HepG2 (cell line): ENCODE results near the gene TANGO6. TPM values are rescaled to one million over a fixed set of nuclear protein-coding genes. Genes with fewer than 3 reads are reported as not detected.

ENCODE experiments used
- ATAC-seq: fragments of 200-7000 bp; cut with Tn5 transposase; 3 replicates; pipeline ENCODE4 v1.9.1; 2020; ENCODE audit warnings: mild to moderate bottlenecking, moderate library complexity
- BruUV-seq: library from RNA; stranded (reverse); fragments of 400-500 nt; replicated peaks from 2 replicates; lab custom pipeline; 2021; lab: Mats Ljungman, UMichigan
- CTCF ChIA-PET: fragments of 300-600 bp; formaldehyde crosslinking; extraction: SDS; loops from one replicate; lab custom pipeline; 2021; ENCODE audit warnings: low total read pairs, inconsistent platforms, low intra/inter-chr PET ratio; lab: Yijun Ruan, JAX
- POLR2A ChIA-PET: fragments of 350-600 bp; sonication (Branson Sonifier 250); formaldehyde crosslinking; loops from one replicate; lab custom pipeline; 2020; ENCODE audit warnings: antibody characterized with exemption, inconsistent platforms; lab: Yijun Ruan, JAX
- DNase-seq: peaks from one replicate; pipeline ENCODE4 v3.0.0-alpha.2; 2015; ENCODE audit warnings: low spot score
- FAIRE-seq: peaks from 3 replicates; lab custom pipeline; 2011; peaks lifted over from hg19 to GRCh38; lab: Jason Lieb, UNC
- H2AFZ ChIP-seq: one replicate; pipeline ENCODE4 v1.6.1; 2011; ENCODE audit warnings: low read length, inconsistent platforms
- H3K27ac ChIP-seq: fragments of 300-600 bp; 3 replicates; pipeline ENCODE4 v1.8.0; 2011; ENCODE audit warnings: mixed run types, mild to moderate bottlenecking, mixed read lengths, low read length, inconsistent platforms; ENCODE audit not compliant: insufficient read depth; ENCODE audit errors: extremely low read length
- H3K27me3 ChIP-seq, 2 experiments: fragments of 200-600 bp in 1 of 2; 2 replicates in 1 of 2; 3 replicates in 1 of 2; pipeline versions ENCODE4 v1.6.0 to v1.8.0; 2011; ENCODE audit warnings: low read length in 2 of 2, mild to moderate bottlenecking in 2 of 2, moderate library complexity in 2 of 2, inconsistent platforms in 1 of 2; ENCODE audit not compliant: insufficient read depth in 2 of 2, control insufficient read depth in 1 of 2
- H3K36me3 ChIP-seq, 2 experiments: fragments of 200-600 bp in 1 of 2; replicated peaks in 1 of 2; 2 replicates in 1 of 2; 3 replicates in 1 of 2; pipeline versions ENCODE4 v1.5.1 to v1.8.0; 2011; ENCODE audit warnings: low read length in 2 of 2, inconsistent platforms in 1 of 2; ENCODE audit not compliant: insufficient read depth in 2 of 2, control insufficient read depth in 1 of 2
- H3K4me1 ChIP-seq: 2 replicates; pipeline ENCODE4 v1.5.1; 2012; ENCODE audit warnings: low read length, inconsistent platforms; ENCODE audit not compliant: insufficient read depth
- H3K4me2 ChIP-seq: 2 replicates; pipeline ENCODE4 v1.6.0; 2011; ENCODE audit warnings: low read depth, low read length, inconsistent platforms
- H3K4me3 ChIP-seq, 3 experiments: fragments of 200-600 bp in 1 of 3; sonication (generic), shearing (Covaris generic) in 1 of 3; replicated peaks in 1 of 3; 2 replicates each; pipeline ENCODE4 v1.5.1; 2011 to 2016; ENCODE audit warnings: low read length in 3 of 3, inconsistent platforms in 2 of 3, low read depth in 2 of 3, mild to moderate bottlenecking in 2 of 3, control low read depth in 1 of 3, mixed read lengths in 1 of 3; ENCODE audit not compliant: insufficient read depth in 1 of 3
- H3K79me2 ChIP-seq: one replicate; pipeline ENCODE4 v1.6.1; 2011; ENCODE audit warnings: low read length, inconsistent platforms; ENCODE audit not compliant: insufficient read depth
- H3K9ac ChIP-seq: 2 replicates; pipeline ENCODE4 v1.6.0; 2011; ENCODE audit warnings: mild to moderate bottlenecking, low read depth, low read length, inconsistent platforms; ENCODE audit not compliant: insufficient read depth
- H3K9me3 ChIP-seq: 2 replicates; pipeline ENCODE4 v1.5.1; 2012; ENCODE audit warnings: mild to moderate bottlenecking, low read length
- H4K20me1 ChIP-seq: 2 replicates; pipeline ENCODE4 v1.6.0; 2011; ENCODE audit warnings: inconsistent platforms, mild to moderate bottlenecking, low read length, moderate library complexity; ENCODE audit not compliant: insufficient read depth
- DBP ChIP-seq: sonication (generic); formaldehyde crosslinking; IDR thresholded peaks from 2 replicates; pipeline ENCODE4 v1.4.0; 2020; ENCODE audit warnings: missing genetic modification reagents; ENCODE audit errors: not compliant biosample characterization
- ELK4 ChIP-seq: sonication (generic); formaldehyde crosslinking; IDR thresholded peaks from 2 replicates; pipeline ENCODE4 v1.9.0; 2021; ENCODE audit warnings: missing genetic modification reagents, borderline replicate concordance
- ISL2 ChIP-seq: sonication (generic); formaldehyde crosslinking; IDR thresholded peaks from 2 replicates; pipeline ENCODE4 v1.5.0; 2020; ENCODE audit warnings: missing genetic modification reagents
- MED8 ChIP-seq: sonication (generic); formaldehyde crosslinking; IDR thresholded peaks from 2 replicates; pipeline ENCODE4 v1.8.1; 2023; ENCODE audit warnings: mild to moderate bottlenecking, missing genetic modification reagents; ENCODE audit not compliant: insufficient replicate concordance
- POLR2A ChIP-seq, 2 experiments: IDR thresholded peaks; 2 replicates each; pipeline ENCODE4 v1.6.1; 2011; ENCODE audit warnings: low read depth in 2 of 2, low read length in 2 of 2, mild to moderate bottlenecking in 1 of 2, moderate library complexity in 1 of 2; ENCODE audit not compliant: insufficient read depth in 1 of 2
- RELA ChIP-seq: sonication (generic); formaldehyde crosslinking; IDR thresholded peaks from 2 replicates; pipeline ENCODE4 v1.4.0; 2020; ENCODE audit warnings: missing genetic modification reagents
- SOX5 ChIP-seq: IDR thresholded peaks from 2 replicates; pipeline ENCODE4 v1.6.1; 2016; ENCODE audit warnings: borderline replicate concordance
- SRSF1 ChIP-seq: fragments of 200-400 bp; formaldehyde crosslinking; optimal IDR thresholded peaks from 2 replicates; pipeline ENCODE3; 2017; ENCODE audit warnings: mild to moderate bottlenecking, low read depth, low read length, moderate library complexity
- TGIF2 ChIP-seq: IDR thresholded peaks from 2 replicates; pipeline ENCODE4 v1.6.1; 2016; ENCODE audit warnings: control low read depth, missing compliant biosample characterization
- TOPORS ChIP-seq: sonication (generic); formaldehyde crosslinking; IDR thresholded peaks from 2 replicates; pipeline ENCODE4 v1.8.0; 2023; ENCODE audit warnings: mild to moderate bottlenecking, missing genetic modification reagents
- ZBTB20 ChIP-seq: sonication (generic); formaldehyde crosslinking; IDR thresholded peaks from 2 replicates; pipeline ENCODE4 v1.8.1; 2023; ENCODE audit warnings: missing genetic modification reagents, low read depth, mild to moderate bottlenecking, borderline replicate concordance
- ZBTB38 ChIP-seq: sonication (generic); formaldehyde crosslinking; IDR thresholded peaks from 2 replicates; pipeline ENCODE4 v1.5.1; 2020; ENCODE audit warnings: mild to moderate bottlenecking, missing genetic modification reagents
- ZIK1 ChIP-seq: sonication (generic); formaldehyde crosslinking; IDR thresholded peaks from 2 replicates; pipeline ENCODE4 v1.5.0; 2020; ENCODE audit warnings: mild to moderate bottlenecking, low read depth, missing genetic modification reagents, borderline replicate concordance
- ZMAT3 ChIP-seq: sonication (generic); formaldehyde crosslinking; conservative IDR thresholded peaks from 2 replicates; pipeline ENCODE4 v1.7.0; 2021; ENCODE audit warnings: missing genetic modification reagents
- ZNF274 ChIP-seq: sonication (generic); formaldehyde crosslinking; IDR thresholded peaks from 2 replicates; pipeline ENCODE4 v1.5.1; 2020; ENCODE audit warnings: mild to moderate bottlenecking, missing genetic modification reagents
- ZNF3 ChIP-seq: IDR thresholded peaks from 2 replicates; pipeline ENCODE4 v1.7.0; 2017; ENCODE audit warnings: inconsistent platforms
- ZNF512 ChIP-seq: sonication (generic); formaldehyde crosslinking; IDR thresholded peaks from 2 replicates; pipeline ENCODE4 v1.4.0; 2020; ENCODE audit warnings: mild to moderate bottlenecking, missing genetic modification reagents
- ZNF615 ChIP-seq: sonication (generic); formaldehyde crosslinking; IDR thresholded peaks from 2 replicates; pipeline ENCODE4 v1.5.0; 2020; ENCODE audit warnings: mild to moderate bottlenecking, missing genetic modification reagents, borderline replicate concordance
- ZNF792 ChIP-seq: IDR thresholded peaks from 2 replicates; pipeline ENCODE4 v1.6.1; 2016
- WGBS: methylation state at CpG from one replicate; pipeline ENCODE4 v1.1.6; 2017; ENCODE audit warnings: low lambda C conversion rate; 5-methylcytosine and 5-hydroxymethylcytosine counted together
- in situ Hi-C: cut with HindIII; loops from 2 replicates; pipeline ENCODE4 v1.10.0; 2017; ENCODE audit warnings: low pct_unique_long_range_greater_than_20kb; ENCODE audit not compliant: extremely low pct_ligation_motif_present
- intact Hi-C: fragments of 100-400 bp; cut with micrococcal nuclease; formaldehyde crosslinking; loops from one replicate; pipeline ENCODE4 v1.10.0; 2022; ENCODE audit not compliant: unreplicated experiment
- polyA plus RNA-seq, 8 experiments: library from polyadenylated mRNA; depleted of rRNA in 3 of 8; stranded (reverse) in 7 of 8; unstranded in 1 of 8; fragments of >200 nt; fragmentation: Illumina TruSeq in 4 of 8; extraction: Trizol in 4 of 8; gene quantifications; 2 replicates each; pipeline versions ENCODE4 v1.2.1 to v1.2.3, GENCODE V29; 2011 to 2016; ENCODE audit warnings: low read depth in 4 of 8, missing spikeins in 1 of 8, mixed read lengths in 1 of 8; ENCODE audit not compliant: insufficient read depth in 1 of 8
- total RNA-seq, 5 experiments: library from RNA; depleted of rRNA; stranded (reverse); fragments of >200 nt; fragmentation: Illumina TruSeq; extraction: Trizol; gene quantifications; 2 replicates each; pipeline ENCODE4 v1.2.3, GENCODE V29; 2016; ENCODE audit warnings: low read depth in 1 of 5

TANGO6 gene
- total and polyA plus RNA-seq, 2 of the 13 experiments (the other 11 are each of a cell fraction or from before 2014, with no cell fraction given) = 7.2 to 13.3 TPM

GRCh38 chr16:68894714-68895113 lies 51.4 kb downstream of the TANGO6 start:
- H3K36me3 ChIP-seq = no peaks in the 10 kb centered on the region
- WGBS = 96% methylated on average over 5 of the region's 5 CpGs
- H3K4me1 ChIP-seq = peaks cover 30% of the 10 kb centered on the region
- no peaks in the 10 kb centered on the region for H3K27me3 ChIP-seq
- no peak overlapping the region for H2AFZ ChIP-seq
- no peak for TF ChIP-seq POLR2A (IDR thresholded peaks at IDR 0.05; ENCODE audit: insufficient read depth in 1 of 2, low read depth in 2 of 2, low read length in 2 of 2)
- no peak for TF ChIP-seq ZNF615 (CRISPR knock-in tag)
- no peak for TF ChIP-seq TGIF2 (CRISPR knock-in tag)
- no peak for TF ChIP-seq SRSF1
- no peak for TF ChIP-seq ZNF512 (CRISPR knock-in tag)
- TF ChIP-seq RELA = no peak
- 0 out of 2 replicates have a peak, but pooled peaks have one; percentile 5 for TF ChIP-seq ZNF3 (CRISPR knock-in tag)
- no peak for TF ChIP-seq TOPORS (CRISPR knock-in tag)
- TF ChIP-seq, all 625 proteins: peak for 1
- Histone ChIP-seq H3K4me3 (no peak overlapping the region), H3K79me2 (no peaks in the 10 kb centered on the region), H3K4me2 (no peak overlapping the region), H3K27ac (no peak overlapping the region), H3K9me3 (no peaks in the 10 kb centered on the region), H4K20me1 (no peaks in the 10 kb centered on the region), H3K9ac (no peak overlapping the region)
- CTCF ChIA-PET = no interaction called here
- ATAC-seq (no peak), FAIRE-seq (no peak), DNase-seq (no peak)
- in situ Hi-C loops = no loop called here
- intact Hi-C loops = no loop called here
- no TSS peak for BruUV-seq
- POLR2A ChIA-PET = no interaction called here

GRCh38 chr16:68898026-68898425 lies 54.7 kb downstream of the TANGO6 start:
- Histone ChIP-seq H3K27me3 (no peaks in the 10 kb centered on the region), H3K4me1 (peaks cover 14% of the 10 kb centered on the region), H3K79me2 (no peaks in the 10 kb centered on the region), H4K20me1 (no peaks in the 10 kb centered on the region), H3K9me3 (no peaks in the 10 kb centered on the region), H3K27ac (no peak overlapping the region), H3K36me3 (no peaks in the 10 kb centered on the region; a peak in 1 of 5 replicates), H3K4me3 (no peak overlapping the region), H3K9ac (no peak overlapping the region), H3K4me2 (no peak overlapping the region), H2AFZ (no peak overlapping the region)
- ChIA-PET CTCF (no interaction called here), POLR2A (no interaction called here)
- no peak for ATAC-seq
- BruUV-seq = no TSS peak
- no peak for DNase-seq
- in situ Hi-C loops = no loop called here
- WGBS = 99% methylated on average over 4 of the region's 4 CpGs
- no peak for FAIRE-seq
- intact Hi-C loops = no loop called here
- TF ChIP-seq ZNF792 (CRISPR knock-in tag) (no peak), ZMAT3 (no peak), ELK4 (no peak), ISL2 (CRISPR knock-in tag) (no peak), ZIK1 (CRISPR knock-in tag) (no peak), ZNF274 (CRISPR knock-in tag) (no peak), ZBTB38 (CRISPR knock-in tag) (no peak), SOX5 (CRISPR knock-in tag) (no peak), ZBTB20 (CRISPR knock-in tag) (no peak), DBP (no peak), MED8 (no peak)
